ENCODE measurements around the gene ACBD3.

DNA sequence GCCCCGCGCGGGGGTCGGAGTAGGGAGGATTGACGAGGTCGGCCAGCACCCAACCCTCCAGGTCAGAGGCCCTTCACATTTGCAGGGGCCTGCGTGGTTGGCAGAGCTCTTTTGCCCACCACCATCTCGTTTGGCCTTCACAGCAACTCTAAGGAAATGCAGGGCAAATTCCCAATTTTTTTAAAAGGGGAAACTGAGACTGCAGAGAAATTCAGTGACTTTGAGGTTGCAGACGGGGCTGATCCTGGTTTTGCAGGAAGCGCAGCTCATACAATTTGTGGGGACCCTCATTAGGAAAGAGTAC, 430 bp upstream of the ACBD3 start:
- TF ChIP-seq, protein P1, sequence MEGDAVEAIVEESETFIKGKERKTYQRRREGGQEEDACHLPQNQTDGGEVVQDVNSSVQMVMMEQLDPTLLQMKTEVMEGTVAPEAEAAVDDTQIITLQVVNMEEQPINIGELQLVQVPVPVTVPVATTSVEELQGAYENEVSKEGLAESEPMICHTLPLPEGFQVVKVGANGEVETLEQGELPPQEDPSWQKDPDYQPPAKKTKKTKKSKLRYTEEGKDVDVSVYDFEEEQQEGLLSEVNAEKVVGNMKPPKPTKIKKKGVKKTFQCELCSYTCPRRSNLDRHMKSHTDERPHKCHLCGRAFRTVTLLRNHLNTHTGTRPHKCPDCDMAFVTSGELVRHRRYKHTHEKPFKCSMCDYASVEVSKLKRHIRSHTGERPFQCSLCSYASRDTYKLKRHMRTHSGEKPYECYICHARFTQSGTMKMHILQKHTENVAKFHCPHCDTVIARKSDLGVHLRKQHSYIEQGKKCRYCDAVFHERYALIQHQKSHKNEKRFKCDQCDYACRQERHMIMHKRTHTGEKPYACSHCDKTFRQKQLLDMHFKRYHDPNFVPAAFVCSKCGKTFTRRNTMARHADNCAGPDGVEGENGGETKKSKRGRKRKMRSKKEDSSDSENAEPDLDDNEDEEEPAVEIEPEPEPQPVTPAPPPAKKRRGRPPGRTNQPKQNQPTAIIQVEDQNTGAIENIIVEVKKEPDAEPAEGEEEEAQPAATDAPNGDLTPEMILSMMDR (IDR thresholded peaks at IDR 0.05) = no peak
- no peak for TF ChIP-seq POLR2A (IDR thresholded peaks at IDR 0.05)

All from uterus (tissue), 2 donors.